RWPE2 (cell line): ENCODE data around the gene PTK6.

ENCODE experiments used
- ATAC-seq: fragments of 200-7000 bp; cut with Tn5 transposase; 3 replicates; pipeline ENCODE4 v1.9.1; 2021; ENCODE audit warnings: low read depth
- DNase-seq: peaks from one replicate; pipeline ENCODE4 v3.0.0-alpha.2; 2020; ENCODE audit warnings: low spot score
- H3K27ac ChIP-seq: fragments of 450-650 bp; 2 replicates; pipeline ENCODE4 v1.5.1; 2017; ENCODE audit warnings: mild to moderate bottlenecking; ENCODE audit not compliant: poor library complexity, severe bottlenecking
- H3K27me3 ChIP-seq: fragments of 250-450 bp; sonication (Bioruptor Pico); 2 replicates; pipeline ENCODE4 v1.5.1; 2021; ENCODE audit warnings: mild to moderate bottlenecking, moderate library complexity; ENCODE audit not compliant: insufficient read depth, poor library complexity, severe bottlenecking
- H3K36me3 ChIP-seq: fragments of 250-450 bp; sonication (Bioruptor Pico); 2 replicates; pipeline ENCODE4 v1.5.1; 2020; ENCODE audit warnings: low read depth, mild to moderate bottlenecking, moderate library complexity
- H3K4me1 ChIP-seq: fragments of 250-450 bp; sonication (Bioruptor Pico); 2 replicates; pipeline ENCODE4 v1.5.1; 2021; ENCODE audit warnings: mild to moderate bottlenecking, moderate library complexity; ENCODE audit not compliant: insufficient read depth, poor library complexity, severe bottlenecking
- H3K4me3 ChIP-seq: fragments of 250-450 bp; sonication (Bioruptor Pico); 2 replicates; pipeline ENCODE4 v1.5.1; 2021; ENCODE audit warnings: mild to moderate bottlenecking, moderate library complexity; ENCODE audit not compliant: severe bottlenecking
- H3K9me3 ChIP-seq: fragments of 250-450 bp; sonication (Bioruptor Pico); 2 replicates; pipeline ENCODE4 v1.5.1; 2021; ENCODE audit warnings: mild to moderate bottlenecking, moderate library complexity; ENCODE audit not compliant: severe bottlenecking
- CTCF ChIP-seq: fragments of 450-650 bp; IDR thresholded peaks from one replicate; pipeline ENCODE4 v1.5.1; 2017; ENCODE audit warnings: mild to moderate bottlenecking, moderate library complexity; ENCODE audit not compliant: poor library complexity, severe bottlenecking

Gene PTK6

GRCh38 chr20:63492518-63492917 is 44.7 kb downstream of the PTK6 start:
- Histone ChIP-seq H3K27me3 (peaks cover 28% of the 10 kb centered on the region), H3K36me3 (no peaks in the 10 kb centered on the region), H3K27ac (no peak overlapping the region), H3K4me3 (no peak overlapping the region), H3K4me1 (no peaks in the 10 kb centered on the region), H3K9me3 (no peaks in the 10 kb centered on the region)
- DNase-seq (no peak), ATAC-seq (no peak)
- no peak for TF ChIP-seq CTCF

- Histone ChIP-seq H3K36me3 (no peaks in the 10 kb centered on the region), H3K27ac (no peak overlapping the region), H3K4me3 (no peak overlapping the region), H3K27me3 (peaks cover 29% of the 10 kb centered on the region), H3K9me3 (no peaks in the 10 kb centered on the region), H3K4me1 (no peaks in the 10 kb centered on the region)
- DNase-seq (no peak), ATAC-seq (no peak)
- TF ChIP-seq CTCF: no peak
Observed at GRCh38 chr20:63491635-63492230, 45.4 kb downstream of the PTK6 start.

GRCh38 chr20:63491078-63491477 is 46.1 kb downstream of the PTK6 start:
- Histone ChIP-seq H3K9me3 (no peaks in the 10 kb centered on the region), H3K4me3 (no peak overlapping the region), H3K4me1 (no peaks in the 10 kb centered on the region), H3K36me3 (no peaks in the 10 kb centered on the region), H3K27ac (no peak overlapping the region), H3K27me3 (peaks cover 29% of the 10 kb centered on the region)
- ATAC-seq: no peak
- no peak for DNase-seq
- no peak for TF ChIP-seq CTCF

GRCh38 chr20:63490416-63490815 is 46.8 kb downstream of the PTK6 start:
- TF ChIP-seq CTCF: no peak
- no peaks in the 10 kb centered on the region for H3K9me3 ChIP-seq
- no peak overlapping the region for H3K4me3 ChIP-seq
- peaks cover 29% of the 10 kb centered on the region for H3K27me3 ChIP-seq
- ATAC-seq (no peak), DNase-seq (no peak)
- no peak overlapping the region for H3K27ac ChIP-seq
- no peaks in the 10 kb centered on the region for H3K36me3 ChIP-seq
- H3K4me1 ChIP-seq: no peaks in the 10 kb centered on the region
